ENCODE results near the gene SCAF4.
"Not testable (repeated sequence)": the region's sequence is repeated elsewhere in the genome, so short reads cannot be mapped to it uniquely, and the experiment has no call there.

The SCAF4 gene

DNA sequence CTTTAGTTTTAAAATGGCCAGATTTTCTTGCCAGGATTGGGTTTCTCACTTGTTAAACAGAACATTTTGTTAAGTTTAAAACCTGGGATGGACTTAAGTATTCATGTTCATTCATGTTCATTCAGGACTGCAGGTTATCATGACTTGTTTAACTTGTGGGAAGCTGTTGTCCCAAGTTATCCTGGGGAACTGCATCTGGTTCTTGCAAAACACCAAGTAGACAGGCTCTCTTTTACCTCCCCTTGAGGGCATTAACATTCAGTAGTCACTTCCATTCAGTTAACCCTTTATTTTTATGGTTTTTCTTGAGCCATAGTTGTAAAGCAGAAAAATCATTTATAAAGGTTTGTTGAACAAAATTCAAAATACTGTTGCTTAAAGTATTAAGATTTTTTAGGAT is 64.3 kb downstream of the SCAF4 start:
- DNase-seq: no peak

DNA sequence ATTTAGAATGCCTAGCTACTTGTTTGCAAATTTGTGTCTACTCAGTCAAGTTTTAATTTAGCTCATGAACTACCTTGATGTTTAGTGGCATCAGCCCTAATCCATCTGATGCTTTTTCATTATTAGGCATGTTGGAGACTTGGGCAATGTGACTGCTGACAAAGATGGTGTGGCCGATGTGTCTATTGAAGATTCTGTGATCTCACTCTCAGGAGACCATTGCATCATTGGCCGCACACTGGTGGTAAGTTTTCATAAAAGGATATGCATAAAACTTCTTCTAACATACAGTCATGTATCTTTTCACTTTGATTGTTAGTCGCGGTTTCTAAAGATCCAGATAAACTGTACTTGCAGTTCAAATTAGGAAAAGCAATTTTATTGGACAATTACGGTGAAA is 64.8 kb downstream of the SCAF4 start:
- no peak for DNase-seq

GRCh38 chr21:31666445-31667010 is 65.4 kb downstream of the SCAF4 start:
- no peak for DNase-seq

GRCh38 chr21:31665869-31666268 is 66.0 kb downstream of the SCAF4 start:
- DNase-seq: not testable (repeated sequence)

- DNase-seq: no peak
Measured at GRCh38 chr21:31665397-31665796, 66.5 kb downstream of the SCAF4 start.

GRCh38 chr21:31663584-31664249 is 68.2 kb downstream of the SCAF4 start:
- no peak for DNase-seq

DNA sequence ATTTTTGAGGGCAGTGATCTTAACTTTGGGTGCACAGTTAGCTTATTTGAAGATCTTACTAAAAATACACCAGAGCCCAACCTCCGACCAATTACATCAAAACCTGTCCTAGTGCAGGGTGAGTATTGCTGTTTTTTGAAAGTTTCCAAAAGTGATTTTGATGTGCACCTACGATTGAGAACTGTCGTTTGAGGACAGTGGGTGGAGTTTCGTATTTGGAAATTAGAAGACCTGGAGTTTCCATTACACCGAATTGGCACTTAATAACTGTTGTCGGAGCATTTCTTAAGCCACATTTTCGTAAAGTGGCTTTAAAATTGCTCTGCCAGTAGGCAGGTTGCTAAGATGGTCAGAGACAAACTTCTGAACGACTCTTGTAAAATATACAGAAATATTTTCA is 71.3 kb downstream of the SCAF4 start:
- no peak for DNase-seq

GRCh38 chr21:31660259-31660565 is 71.7 kb downstream of the SCAF4 start:
- no peak for DNase-seq

DNA sequence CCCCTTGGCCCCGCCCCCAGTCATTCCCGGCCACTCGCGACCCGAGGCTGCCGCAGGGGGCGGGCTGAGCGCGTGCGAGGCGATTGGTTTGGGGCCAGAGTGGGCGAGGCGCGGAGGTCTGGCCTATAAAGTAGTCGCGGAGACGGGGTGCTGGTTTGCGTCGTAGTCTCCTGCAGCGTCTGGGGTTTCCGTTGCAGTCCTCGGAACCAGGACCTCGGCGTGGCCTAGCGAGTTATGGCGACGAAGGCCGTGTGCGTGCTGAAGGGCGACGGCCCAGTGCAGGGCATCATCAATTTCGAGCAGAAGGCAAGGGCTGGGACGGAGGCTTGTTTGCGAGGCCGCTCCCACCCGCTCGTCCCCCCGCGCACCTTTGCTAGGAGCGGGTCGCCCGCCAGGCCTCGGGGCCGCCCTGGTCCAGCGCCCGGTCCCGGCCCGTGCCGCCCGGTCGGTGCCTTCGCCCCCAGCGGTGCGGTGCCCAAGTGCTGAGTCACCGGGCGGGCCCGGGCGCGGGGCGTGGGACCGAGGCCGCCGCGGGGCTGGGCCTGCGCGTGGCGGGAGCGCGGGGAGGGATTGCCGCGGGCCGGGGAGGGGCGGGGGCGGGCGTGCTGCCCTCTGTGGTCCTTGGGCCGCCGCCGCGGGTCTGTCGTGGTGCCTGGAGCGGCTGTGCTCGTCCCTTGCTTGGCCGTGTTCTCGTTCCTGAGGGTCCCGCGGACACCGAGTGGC is 72.2 kb downstream of the SCAF4 start, which contains the start of gene SOD1:
TSS of gene SOD1 (plus strand) at position 158 of the 723 bp plus-strand sequence. CDS start at position 235, 77 bp downstream.
- peak; percentile 95 for DNase-seq

GRCh38 chr21:31659286-31659535 is 72.7 kb downstream of the SCAF4 start:
- DNase-seq: no peak

GRCh38 chr21:31658053-31658452 is 73.9 kb downstream of the SCAF4 start:
- no peak for DNase-seq

DNA sequence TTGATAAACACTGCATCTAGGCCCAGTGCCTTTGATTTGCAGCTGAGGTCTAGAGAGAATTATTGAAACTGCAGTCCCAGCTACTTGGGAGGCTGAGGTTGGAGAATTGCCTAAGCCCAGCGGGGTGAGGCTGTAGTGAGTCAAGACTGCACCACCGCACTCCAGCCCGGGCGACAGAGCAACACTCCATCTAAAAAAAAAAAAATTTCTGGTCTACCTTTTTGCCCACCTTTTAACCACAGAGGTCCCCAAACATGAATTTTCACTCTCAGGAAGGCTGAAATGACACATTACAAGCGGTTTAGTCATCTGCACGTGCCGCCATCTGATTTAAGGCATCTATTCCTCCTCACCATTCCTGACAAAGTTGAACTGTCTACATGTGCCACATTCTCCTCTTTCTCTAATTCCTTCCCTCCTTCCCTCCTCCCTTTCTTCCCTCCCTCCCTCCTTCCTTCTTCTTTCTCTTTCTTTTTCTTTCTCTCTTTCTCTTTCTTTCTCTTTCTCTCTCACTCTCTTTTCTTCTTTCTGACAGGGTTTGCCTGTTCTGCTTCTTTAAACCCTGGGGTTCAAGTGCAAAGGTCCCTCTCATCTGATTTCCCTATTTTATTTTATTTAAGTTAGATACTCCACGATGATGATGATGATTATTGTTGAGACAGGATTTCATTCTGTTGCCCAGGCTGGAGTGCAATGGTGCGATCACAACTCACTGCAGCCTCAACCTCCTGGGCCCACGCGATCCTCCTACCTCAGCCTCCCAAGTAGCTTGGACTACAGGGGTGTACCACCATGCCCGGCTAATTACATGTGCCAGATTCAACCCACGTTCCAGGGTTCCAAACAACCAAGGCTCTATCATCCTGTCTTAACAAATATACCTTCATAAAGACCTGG is 75.5 kb downstream of the SCAF4 start:
- no peak for DNase-seq

DNA sequence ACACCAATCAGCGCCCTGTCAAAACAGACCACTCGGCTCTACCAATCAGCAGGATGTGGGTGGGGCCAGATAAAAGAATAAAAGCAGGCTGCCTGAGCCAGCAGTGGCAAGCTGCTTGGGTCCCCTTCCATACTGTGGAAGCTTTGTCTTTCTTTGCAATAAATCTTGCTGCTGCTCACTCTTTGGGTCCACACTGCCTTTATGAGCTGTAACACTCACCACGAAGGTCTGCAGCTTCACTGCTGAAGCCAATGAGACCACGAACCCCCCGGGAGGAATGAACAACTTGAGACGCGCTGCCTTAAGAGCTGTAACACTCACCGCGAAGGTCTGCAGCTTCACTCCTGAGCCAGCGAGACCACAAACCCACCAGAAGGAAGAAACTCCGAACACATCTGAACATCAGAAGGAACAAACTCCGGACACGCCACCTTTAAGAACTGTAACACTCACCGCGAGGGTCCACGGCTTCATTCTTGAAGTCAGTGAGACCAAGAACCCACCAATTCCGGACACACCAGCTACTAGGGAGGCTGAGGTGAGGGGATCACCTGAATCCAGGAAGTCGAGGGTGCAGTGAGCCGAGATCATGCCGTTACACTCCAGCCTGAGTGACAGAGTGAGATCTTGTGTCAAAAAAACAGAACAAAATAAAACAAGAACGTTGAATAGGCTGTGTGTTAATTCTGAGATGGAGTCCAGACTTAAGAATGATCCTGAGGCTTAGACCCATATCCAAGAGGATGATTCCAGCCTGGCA is 76.9 kb downstream of the SCAF4 start:
- DNase-seq: not testable (repeated sequence)

- DNase-seq: no peak
Measured at GRCh38 chr21:31654340-31654739, 77.6 kb downstream of the SCAF4 start.

- DNase-seq: not testable (repeated sequence)
Measured at GRCh38 chr21:31651491-31651890, 80.4 kb downstream of the SCAF4 start.

DNA sequence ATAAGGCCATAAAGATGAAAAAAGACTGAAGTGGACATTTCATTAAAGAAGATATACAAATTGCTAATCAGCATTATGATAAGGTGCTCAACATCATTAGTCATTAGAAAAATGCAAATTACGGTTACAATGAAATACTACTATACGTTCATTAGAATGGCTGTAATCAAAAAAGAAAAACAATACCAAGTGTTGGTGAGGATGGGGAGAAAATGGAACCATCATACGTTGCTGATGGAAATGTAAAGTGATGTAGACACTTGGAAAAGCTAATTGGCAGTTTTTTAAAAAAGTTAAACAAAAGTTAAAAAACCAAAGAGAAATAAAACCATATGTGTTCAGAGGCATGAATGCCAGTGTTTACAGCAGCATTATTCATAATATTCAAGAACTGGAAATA is 81.0 kb downstream of the SCAF4 start:
- DNase-seq: no peak

DNA sequence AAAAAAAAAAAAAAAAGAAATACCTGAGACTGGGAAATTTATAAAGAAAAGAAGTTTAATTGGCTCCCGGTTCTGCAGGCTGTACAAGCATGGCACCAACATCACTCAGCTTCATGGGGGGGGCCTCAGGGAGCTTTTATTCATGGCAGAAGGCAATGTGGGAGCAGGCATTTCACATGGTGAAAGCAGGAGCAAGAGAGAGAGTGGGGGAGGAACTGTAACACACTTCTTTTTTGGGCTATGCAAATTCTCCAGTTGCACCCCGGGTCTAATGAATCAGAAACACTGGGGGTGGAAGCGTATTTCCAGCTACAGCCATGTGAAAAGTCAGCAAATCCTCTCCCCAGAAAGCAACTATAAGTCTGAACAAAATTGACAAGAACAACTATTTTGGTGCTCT is 84.3 kb downstream of the SCAF4 start:
- no peak for DNase-seq

- DNase-seq: no peak
Measured at GRCh38 chr21:31644643-31645042, 87.3 kb downstream of the SCAF4 start.

GRCh38 chr21:31641416-31641922 is 90.4 kb downstream of the SCAF4 start:
- DNase-seq: no peak

DNA sequence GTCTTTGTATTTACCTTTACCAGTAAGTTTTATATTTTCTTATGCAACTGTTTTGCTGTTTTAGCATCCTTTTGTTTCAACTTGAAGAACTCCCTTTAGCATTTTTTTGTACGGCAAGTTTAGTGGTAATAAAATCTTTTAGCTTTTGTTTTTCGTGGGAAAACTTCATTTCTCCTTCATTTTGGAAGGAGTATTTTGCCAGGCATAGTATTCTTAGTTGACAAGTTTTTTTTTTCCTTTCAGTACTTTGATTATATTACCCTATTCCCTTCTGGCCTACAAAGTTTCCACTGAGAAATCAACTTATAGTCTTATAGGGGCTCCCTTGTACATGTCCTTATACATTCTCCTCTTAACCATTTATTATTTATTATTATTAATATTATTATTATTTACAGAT is 95.0 kb downstream of the SCAF4 start:
- DNase-seq: no peak

DNA sequence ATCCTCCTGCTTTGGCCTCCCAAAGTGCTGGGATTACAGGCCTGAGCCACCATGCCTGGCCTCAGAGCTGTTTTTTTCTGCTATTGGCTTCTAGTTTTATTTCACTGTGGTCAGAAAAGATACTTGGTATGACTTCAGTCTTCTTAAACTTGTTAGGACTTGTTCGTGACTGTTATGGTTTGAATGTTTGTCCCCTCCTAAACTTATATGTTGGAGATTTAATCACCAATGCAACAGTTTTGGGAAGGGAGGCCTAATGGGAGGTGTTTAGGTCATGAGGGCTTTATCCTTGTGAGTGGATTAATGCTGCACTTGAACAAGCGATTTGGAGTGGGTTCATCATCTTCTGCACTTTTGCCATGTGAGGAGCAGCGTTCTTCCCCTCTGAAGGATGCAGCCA is 96.9 kb downstream of the SCAF4 start:
- DNase-seq: no peak

DNA sequence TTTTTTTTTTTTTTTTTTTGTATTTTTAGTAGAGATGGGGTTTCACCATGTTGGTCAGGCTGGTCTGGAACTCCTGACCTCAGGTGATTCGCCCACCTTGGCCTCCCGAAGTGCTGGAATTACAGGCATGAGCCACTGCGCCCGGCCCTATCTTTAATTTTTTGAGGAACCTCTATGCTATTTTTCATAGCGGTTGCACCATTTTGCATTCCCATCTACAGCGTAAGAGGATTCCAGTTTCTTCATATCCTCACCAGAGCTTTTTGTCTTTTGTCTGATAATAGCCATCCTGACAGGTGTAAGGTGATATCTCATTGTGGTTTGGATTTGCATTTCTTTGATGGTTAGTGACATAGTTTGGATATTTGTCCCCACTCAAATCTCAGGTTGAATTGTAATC is 100.0 kb downstream of the SCAF4 start:
- DNase-seq: not testable (repeated sequence)
